MM.1S (cell line): Measurements from ENCODE around the gene ALKBH7.
"Not testable (repeated sequence)": the region's sequence is repeated elsewhere in the genome, so short reads cannot be mapped to it uniquely, and the experiment has no call there.

ENCODE experiments used
- DNase-seq: peaks from one replicate; pipeline ENCODE4 v3.0.0-alpha.2; 2015
- H2AFZ ChIP-seq: fragments of 300-600 bp; sonication (generic); 2 replicates; pipeline ENCODE4 v1.6.0; 2016; ENCODE audit warnings: antibody characterized with exemption, low read length
- H3F3A ChIP-seq: fragments of 300-600 bp; sonication (generic); 2 replicates; pipeline ENCODE4 v1.6.1; 2016; ENCODE audit warnings: mild to moderate bottlenecking, antibody characterized with exemption, low read length, moderate library complexity, mixed read lengths; ENCODE audit not compliant: insufficient read depth
- H3K27ac ChIP-seq: fragments of 300-600 bp; sonication (generic); 2 replicates; pipeline ENCODE4 v1.5.1; 2016; ENCODE audit warnings: mild to moderate bottlenecking, low read length
- H3K27me3 ChIP-seq: fragments of 300-600 bp; sonication (generic); replicated peaks from 2 replicates; pipeline ENCODE4 v1.6.0; 2016; ENCODE audit warnings: low read length; ENCODE audit not compliant: insufficient read depth
- H3K36me3 ChIP-seq: fragments of 300-600 bp; sonication (generic); replicated peaks from 2 replicates; pipeline ENCODE4 v1.6.1; 2016; ENCODE audit warnings: mild to moderate bottlenecking, low read length, mixed read lengths; ENCODE audit not compliant: insufficient read depth
- H3K4me1 ChIP-seq: fragments of 300-600 bp; sonication (generic); 2 replicates; pipeline ENCODE4 v1.6.1; 2016; ENCODE audit warnings: low read length, mixed read lengths
- H3K4me2 ChIP-seq: fragments of 300-600 bp; sonication (generic); 2 replicates; pipeline ENCODE4 v1.6.0; 2016; ENCODE audit warnings: low read depth, low read length
- H3K4me3 ChIP-seq: fragments of 300-600 bp; sonication (generic); 2 replicates; pipeline ENCODE4 v1.5.1; 2016; ENCODE audit warnings: low read length, mixed read lengths
- H3K79me2 ChIP-seq: fragments of 300-600 bp; sonication (generic); 2 replicates; pipeline ENCODE4 v1.6.1; 2016; ENCODE audit warnings: mixed run types, low read length, mixed read lengths
- H3K9ac ChIP-seq: fragments of 300-600 bp; sonication (generic); 2 replicates; pipeline ENCODE4 v1.6.1; 2016; ENCODE audit warnings: low read length, mixed read lengths
- H3K9me2 ChIP-seq: fragments of 300-600 bp; sonication (generic); replicated peaks from 2 replicates; pipeline ENCODE4 v1.6.1; 2016; ENCODE audit warnings: mild to moderate bottlenecking, low read length, mixed read lengths; ENCODE audit not compliant: insufficient read depth
- H3K9me3 ChIP-seq: fragments of 300-600 bp; sonication (generic); replicated peaks from 2 replicates; pipeline ENCODE4 v1.6.1; 2016; ENCODE audit warnings: mild to moderate bottlenecking, low read length, mixed read lengths; ENCODE audit not compliant: insufficient read depth
- H4K20me1 ChIP-seq: fragments of 300-600 bp; sonication (generic); 2 replicates; pipeline ENCODE4 v1.6.1; 2016; ENCODE audit warnings: mild to moderate bottlenecking, low read length, moderate library complexity, mixed read lengths; ENCODE audit not compliant: insufficient read depth
- CTCF ChIP-seq: fragments of 300-600 bp; sonication (generic); IDR thresholded peaks from 2 replicates; pipeline ENCODE4 v1.5.1; 2016; ENCODE audit warnings: antibody characterized with exemption, low read length, mixed read lengths
- EZH2 ChIP-seq: fragments of 300-600 bp; sonication (generic); optimal IDR thresholded peaks from 2 replicates; pipeline ENCODE3; 2017; ENCODE audit warnings: low read depth, mild to moderate bottlenecking, antibody characterized with exemption, low read length, mixed read lengths
- EZH2phosphoT487 ChIP-seq: fragments of 300-600 bp; sonication (generic); IDR thresholded peaks from 2 replicates; pipeline ENCODE4 v1.6.1; 2018; ENCODE audit warnings: antibody characterized with exemption, low read length

Gene ALKBH7

GRCh38 chr19:6393983-6394412 lies 21.4 kb downstream of the ALKBH7 start:
- Histone ChIP-seq H3K9me2 (no peaks in the 10 kb centered on the region), H3F3A (no peaks in the 10 kb centered on the region), H3K27ac (peak overlapping the region; percentile 88; the same call in 1 of the 2 replicates), H3K4me2 (peak overlapping the region; percentile 78), H3K27me3 (no peaks in the 10 kb centered on the region), H3K79me2 (peaks cover 25% of the 10 kb centered on the region), H2AFZ (peak overlapping the region; percentile 98), H4K20me1 (no peaks in the 10 kb centered on the region), H3K4me3 (peak overlapping the region; percentile 84), H3K4me1 (peaks cover 9% of the 10 kb centered on the region), H3K9me3 (no peaks in the 10 kb centered on the region), H3K36me3 (0 out of 2 replicates have a peak, but pooled peaks cover 7% of the 10 kb centered on the region), H3K9ac (peak overlapping the region; percentile 88)
- TF ChIP-seq CTCF, result no peak
- TF ChIP-seq EZH2, result no peak
- TF ChIP-seq EZH2phosphoT487, result no peak
- peak; percentile 48 for DNase-seq

- Histone ChIP-seq H3K4me2 (no peak overlapping the region), H3F3A (no peaks in the 10 kb centered on the region), H3K36me3 (0 out of 2 replicates have a peak, but pooled peaks cover 3% of the 10 kb centered on the region), H3K9me2 (no peaks in the 10 kb centered on the region), H3K9ac (no peak overlapping the region), H3K9me3 (no peaks in the 10 kb centered on the region), H4K20me1 (no peaks in the 10 kb centered on the region), H3K79me2 (peaks cover 25% of the 10 kb centered on the region), H3K27me3 (no peaks in the 10 kb centered on the region), H3K4me3 (no peak overlapping the region), H3K27ac (no peak overlapping the region), H2AFZ (no peak overlapping the region), H3K4me1 (peaks cover 9% of the 10 kb centered on the region)
- DNase-seq, result no peak
- TF ChIP-seq EZH2 (no peak), EZH2phosphoT487 (no peak), CTCF (no peak)
These were observed 22.2 kb downstream of the ALKBH7 start for GRCh38 chr19:6394831-6395230.

- DNase-seq, result no peak
- H3K4me2 ChIP-seq, result no peak overlapping the region
These were observed 23.7 kb downstream of the ALKBH7 start for GRCh38 chr19:6396305-6396704.

GRCh38 chr19:6400062-6400944 lies 27.7 kb downstream of the ALKBH7 start:
- H3K9ac ChIP-seq, DNase-seq, H3K79me2 ChIP-seq: not testable (repeated sequence)

More at GRCh38 chr19:6396305-6396704, 23.7 kb downstream of the ALKBH7 start:
- no peaks in the 10 kb centered on the region for H3K9me2 ChIP-seq
- no peaks in the 10 kb centered on the region for H3K9me3 ChIP-seq
- no peak overlapping the region for H2AFZ ChIP-seq
- no peak overlapping the region for H3K27ac ChIP-seq
- H4K20me1 ChIP-seq, result no peaks in the 10 kb centered on the region
- no peak overlapping the region for H3K4me3 ChIP-seq
- peaks cover 9% of the 10 kb centered on the region for H3K4me1 ChIP-seq
- H3K79me2 ChIP-seq, result peaks cover 17% of the 10 kb centered on the region
- no peak overlapping the region for H3K9ac ChIP-seq
- H3K27me3 ChIP-seq, result no peaks in the 10 kb centered on the region; the same call in 1 of the 2 replicates
- TF ChIP-seq EZH2phosphoT487 (no peak), EZH2 (no peak), CTCF (no peak)
- no peaks in the 10 kb centered on the region for H3K36me3 ChIP-seq
- H3F3A ChIP-seq, result no peaks in the 10 kb centered on the region

More at GRCh38 chr19:6400062-6400944, 27.7 kb downstream of the ALKBH7 start:
- not testable (repeated sequence) for H3K4me2 ChIP-seq, H3K27me3 ChIP-seq, H2AFZ ChIP-seq, H3K27ac ChIP-seq, H3K4me3 ChIP-seq, H3K9me3 ChIP-seq, H4K20me1 ChIP-seq, H3K36me3 ChIP-seq, H3K9me2 ChIP-seq, H3F3A ChIP-seq, H3K4me1 ChIP-seq
